ENCODE data around the gene C15orf62.
A peak's percentile ranks its signal among the peaks of the same experiment; 100 is the strongest.

The C15orf62 gene

GRCh38 chr15:40769274-40770146 lies at the start of gene C15orf62:
Gene C15orf62 (plus strand): TSS chr15:40769980. CDS start chr15:40770496, 516 bp downstream.
- peak; percentile 85 for DNase-seq

GRCh38 chr15:40721701-40722100 lies 48.1 kb upstream of the C15orf62 start:
- no peak for DNase-seq

GRCh38 chr15:40722354-40722753 lies 47.4 kb upstream of the C15orf62 start:
- DNase-seq = no peak

GRCh38 chr15:40722934-40723333 lies 46.8 kb upstream of the C15orf62 start:
- DNase-seq = no peak

GRCh38 chr15:40723919-40724318 lies 45.9 kb upstream of the C15orf62 start:
- DNase-seq = no peak

- no peak for DNase-seq
These were observed 38.7 kb upstream of the C15orf62 start for GRCh38 chr15:40731034-40731433.

GRCh38 chr15:40736575-40736974 lies 33.2 kb upstream of the C15orf62 start:
- DNase-seq = no peak

- DNase-seq = no peak
These were observed 32.7 kb upstream of the C15orf62 start for GRCh38 chr15:40737048-40737447.

GRCh38 chr15:40739047-40739446 lies 30.7 kb upstream of the C15orf62 start:
- DNase-seq = no peak

GRCh38 chr15:40739854-40740253 lies 29.9 kb upstream of the C15orf62 start:
- DNase-seq = no peak

- DNase-seq = no peak
These were observed 26.3 kb upstream of the C15orf62 start for GRCh38 chr15:40743485-40743901.

- peak; percentile 66 for DNase-seq
These were observed 25.6 kb upstream of the C15orf62 start for GRCh38 chr15:40743921-40744814.

- no peak for DNase-seq
These were observed 25.0 kb upstream of the C15orf62 start for GRCh38 chr15:40744815-40745152.

- DNase-seq = no peak
These were observed 22.8 kb upstream of the C15orf62 start for GRCh38 chr15:40746916-40747418.

GRCh38 chr15:40747685-40748631 lies 21.8 kb upstream of the C15orf62 start:
- no peak for DNase-seq

- no peak for DNase-seq
These were observed 20.6 kb upstream of the C15orf62 start for GRCh38 chr15:40749151-40749630.

- no peak for DNase-seq
These were observed 18.9 kb upstream of the C15orf62 start for GRCh38 chr15:40750885-40751284.

GRCh38 chr15:40751745-40752144 lies 18.0 kb upstream of the C15orf62 start:
- no peak for DNase-seq

- DNase-seq = peak; percentile 28
These were observed 15.3 kb upstream of the C15orf62 start for GRCh38 chr15:40754574-40754882.

- DNase-seq = peak; percentile 95
These were observed 14.6 kb upstream of the C15orf62 start, which contains the start of gene RMDN3 for GRCh38 chr15:40754883-40755811. Gene RMDN3 (minus strand): TSS chr15:40755254. CDS start chr15:40754783, 471 bp downstream.

- no peak for DNase-seq
These were observed 14.0 kb upstream of the C15orf62 start for GRCh38 chr15:40755812-40756208.
